HAP-1 (cell line): ENCODE results near the gene CYTH1.

Experiments
- DNase-seq, 2 experiments: peaks; one replicate each; pipeline ENCODE4 v3.0.0-alpha.2; 2016 to 2020; ENCODE audit warnings: low spot score in 2 of 2
- H3K27me3 ChIP-seq: fragments of 250-450 bp; sonication (Bioruptor Pico); 2 replicates; pipeline ENCODE4 v1.5.1; 2020; ENCODE audit warnings: low read depth, mild to moderate bottlenecking, moderate library complexity
- H3K36me3 ChIP-seq: fragments of 250-450 bp; sonication (Bioruptor Pico); replicated peaks from 2 replicates; pipeline ENCODE4 v1.5.1; 2020; ENCODE audit warnings: mild to moderate bottlenecking
- H3K4me1 ChIP-seq: fragments of 250-450 bp; sonication (Bioruptor Pico); 2 replicates; pipeline ENCODE4 v1.5.1; 2020; ENCODE audit warnings: mild to moderate bottlenecking
- H3K4me3 ChIP-seq: fragments of 250-450 bp; sonication (Bioruptor Pico); 2 replicates; pipeline ENCODE4 v1.5.1; 2020; ENCODE audit warnings: mild to moderate bottlenecking, moderate library complexity
- H3K9me3 ChIP-seq: fragments of 250-450 bp; sonication (Bioruptor Pico); 2 replicates; pipeline ENCODE4 v1.5.1; 2020; ENCODE audit warnings: mild to moderate bottlenecking, moderate library complexity
- in situ Hi-C: fragments of 300-500 bp; cut with MboI; formaldehyde crosslinking; loops from 3 replicates; pipeline ENCODE4 v1.14.3; 2020; ENCODE audit warnings: low sequenced_read_pairs, inconsistent platforms, mixed read lengths

The CYTH1 gene

GRCh38 chr17:78738278-78738677 is 43.8 kb downstream of the CYTH1 start:
- Histone ChIP-seq H3K27me3 (no peaks in the 10 kb centered on the region; the same call in 1 of the 2 replicates), H3K36me3 (no peaks in the 10 kb centered on the region), H3K4me3 (no peak overlapping the region), H3K4me1 (peaks cover 7% of the 10 kb centered on the region; the same call in 1 of the 2 replicates), H3K9me3 (no peaks in the 10 kb centered on the region)
- no peak for DNase-seq
- in situ Hi-C loops: no loop called here

GRCh38 chr17:78737332-78737731 is 44.7 kb downstream of the CYTH1 start:
- Histone ChIP-seq H3K27me3 (no peaks in the 10 kb centered on the region; the same call in 1 of the 2 replicates), H3K36me3 (no peaks in the 10 kb centered on the region), H3K9me3 (no peaks in the 10 kb centered on the region), H3K4me3 (no peak overlapping the region), H3K4me1 (peaks cover 7% of the 10 kb centered on the region; the same call in 1 of the 2 replicates)
- DNase-seq: peak in 1 of 2 experiments; percentile 9
- in situ Hi-C loops: no loop called here

- Histone ChIP-seq H3K4me3 (no peak overlapping the region), H3K36me3 (no peaks in the 10 kb centered on the region), H3K27me3 (no peaks in the 10 kb centered on the region; the same call in 1 of the 2 replicates), H3K4me1 (peaks cover 7% of the 10 kb centered on the region), H3K9me3 (no peaks in the 10 kb centered on the region)
- in situ Hi-C loops: no loop called here
- no peak for DNase-seq
Observed at GRCh38 chr17:78736526-78737079, 45.5 kb downstream of the CYTH1 start.

DNA sequence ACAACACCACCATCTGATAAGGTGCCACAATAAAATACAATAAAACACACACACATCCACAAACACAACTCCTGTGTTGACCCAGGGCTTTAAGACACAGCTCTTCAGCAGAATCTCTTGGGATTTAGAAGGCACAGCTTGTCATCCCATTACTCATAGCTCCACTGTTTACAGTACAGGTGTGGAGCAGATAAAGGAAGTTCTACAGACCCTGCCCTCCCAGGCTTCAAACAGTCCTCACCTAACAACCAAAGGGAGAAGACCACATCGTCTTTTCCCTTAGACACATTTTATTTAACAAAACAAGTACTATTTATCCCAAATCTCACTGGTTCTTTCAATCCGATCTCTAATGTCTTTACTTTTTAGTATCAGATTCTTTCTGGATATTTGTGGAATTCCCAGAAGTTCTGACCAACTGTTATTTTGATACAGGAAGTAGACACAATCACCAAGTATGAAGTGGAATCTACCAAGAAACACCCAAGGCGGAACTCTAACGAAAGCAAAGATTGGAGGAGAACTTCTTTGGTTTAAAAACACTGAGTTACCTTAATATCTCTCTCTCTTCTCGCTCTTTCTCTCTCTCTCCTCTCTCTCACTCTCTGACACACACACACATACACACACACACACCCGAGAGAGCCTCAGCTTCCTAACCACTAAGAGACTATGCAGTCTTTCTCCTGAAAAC is 46.1 kb downstream of the CYTH1 start:
- Histone ChIP-seq H3K27me3 (no peaks in the 10 kb centered on the region; the same call in 1 of the 2 replicates), H3K4me1 (peaks cover 7% of the 10 kb centered on the region), H3K9me3 (no peaks in the 10 kb centered on the region), H3K4me3 (no peak overlapping the region), H3K36me3 (no peaks in the 10 kb centered on the region)
- in situ Hi-C loops: no loop called here
- DNase-seq: no peak

- DNase-seq: no peak
- no peaks in the 10 kb centered on the region; the same call in 1 of the 2 replicates for H3K27me3 ChIP-seq
- in situ Hi-C loops: no loop called here
- H3K36me3 ChIP-seq: no peaks in the 10 kb centered on the region
- no peaks in the 10 kb centered on the region for H3K9me3 ChIP-seq
- H3K4me1 ChIP-seq: peaks cover 7% of the 10 kb centered on the region
- no peak overlapping the region for H3K4me3 ChIP-seq
Observed at GRCh38 chr17:78734793-78735641, 47.1 kb downstream of the CYTH1 start.

DNA sequence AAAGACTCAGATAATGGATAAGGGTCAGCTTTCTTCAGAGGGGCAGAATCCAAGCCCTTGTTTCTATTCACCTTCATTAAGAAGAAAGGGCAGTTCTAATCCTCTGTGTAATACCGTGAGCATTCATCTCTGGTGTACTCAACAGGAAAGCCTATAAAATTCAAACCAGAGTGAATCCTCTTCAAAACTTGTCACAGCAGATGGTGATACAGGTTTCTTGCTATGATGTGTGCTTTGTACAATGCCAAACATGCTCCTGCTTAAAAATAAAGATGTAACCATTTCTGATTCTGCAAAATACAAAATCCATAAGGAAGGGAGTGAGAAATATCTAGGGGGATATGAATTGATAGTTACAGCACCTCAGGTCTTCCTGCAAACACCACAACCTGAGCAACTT is 49.7 kb downstream of the CYTH1 start:
- Histone ChIP-seq H3K27me3 (no peaks in the 10 kb centered on the region), H3K4me1 (peaks cover 3% of the 10 kb centered on the region), H3K9me3 (no peaks in the 10 kb centered on the region), H3K4me3 (no peak overlapping the region), H3K36me3 (no peaks in the 10 kb centered on the region)
- in situ Hi-C loops: no loop called here
- DNase-seq: no peak

- in situ Hi-C loops: no loop called here
- Histone ChIP-seq H3K4me1 (no peaks in the 10 kb centered on the region; the same call in 1 of the 2 replicates), H3K4me3 (no peak overlapping the region), H3K36me3 (no peaks in the 10 kb centered on the region), H3K9me3 (no peaks in the 10 kb centered on the region), H3K27me3 (no peaks in the 10 kb centered on the region)
- DNase-seq: no peak
Observed at GRCh38 chr17:78731904-78732303, 50.2 kb downstream of the CYTH1 start.

DNA sequence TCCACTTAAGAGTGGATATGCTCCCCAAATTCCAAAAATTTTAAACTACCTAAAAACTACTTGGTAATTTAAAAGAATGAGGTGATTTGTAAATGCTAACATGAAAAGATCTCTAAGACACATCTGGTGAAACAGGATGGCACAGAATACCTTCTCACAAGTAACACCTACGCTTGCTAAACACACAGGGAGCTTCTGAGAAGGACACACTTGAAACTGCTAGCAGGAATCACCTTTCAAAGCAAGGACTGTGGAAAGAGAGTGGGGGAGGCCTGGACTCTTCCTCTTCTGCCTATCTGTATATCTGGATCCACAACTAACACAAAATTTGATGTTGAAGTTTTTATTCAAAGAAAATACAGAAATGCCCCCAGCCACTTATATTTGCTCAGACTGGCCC is 52.4 kb downstream of the CYTH1 start:
- H3K27me3 ChIP-seq: no peaks in the 10 kb centered on the region
- in situ Hi-C loops: no loop called here
- H3K36me3 ChIP-seq: no peaks in the 10 kb centered on the region
- no peaks in the 10 kb centered on the region for H3K9me3 ChIP-seq
- no peak for DNase-seq
- no peak overlapping the region for H3K4me3 ChIP-seq
- no peaks in the 10 kb centered on the region; the same call in 1 of the 2 replicates for H3K4me1 ChIP-seq

- Histone ChIP-seq H3K9me3 (no peaks in the 10 kb centered on the region), H3K4me3 (no peak overlapping the region), H3K36me3 (no peaks in the 10 kb centered on the region), H3K27me3 (no peaks in the 10 kb centered on the region), H3K4me1 (no peaks in the 10 kb centered on the region; the same call in none of the 2 replicates)
- in situ Hi-C loops: no loop called here
- no peak for DNase-seq
Observed at GRCh38 chr17:78728495-78728894, 53.6 kb downstream of the CYTH1 start.

- Histone ChIP-seq H3K4me3 (no peak overlapping the region), H3K9me3 (no peaks in the 10 kb centered on the region), H3K36me3 (no peaks in the 10 kb centered on the region), H3K27me3 (no peaks in the 10 kb centered on the region), H3K4me1 (no peaks in the 10 kb centered on the region; the same call in none of the 2 replicates)
- no peak for DNase-seq
- in situ Hi-C loops: no loop called here
Observed at GRCh38 chr17:78727476-78728229, 54.4 kb downstream of the CYTH1 start.

GRCh38 chr17:78727057-78727456 is 55.0 kb downstream of the CYTH1 start:
- no peaks in the 10 kb centered on the region; the same call in none of the 2 replicates for H3K4me1 ChIP-seq
- no peaks in the 10 kb centered on the region for H3K27me3 ChIP-seq
- in situ Hi-C loops: no loop called here
- H3K4me3 ChIP-seq: no peak overlapping the region
- no peaks in the 10 kb centered on the region for H3K9me3 ChIP-seq
- DNase-seq: no peak
- no peaks in the 10 kb centered on the region for H3K36me3 ChIP-seq

- in situ Hi-C loops: no loop called here
- no peak overlapping the region for H3K4me3 ChIP-seq
- no peaks in the 10 kb centered on the region for H3K36me3 ChIP-seq
- peaks cover 2% of the 10 kb centered on the region for H3K4me1 ChIP-seq
- DNase-seq: no peak
- H3K27me3 ChIP-seq: no peaks in the 10 kb centered on the region
- H3K9me3 ChIP-seq: no peaks in the 10 kb centered on the region
Observed at GRCh38 chr17:78726513-78726912, 55.6 kb downstream of the CYTH1 start.

DNA sequence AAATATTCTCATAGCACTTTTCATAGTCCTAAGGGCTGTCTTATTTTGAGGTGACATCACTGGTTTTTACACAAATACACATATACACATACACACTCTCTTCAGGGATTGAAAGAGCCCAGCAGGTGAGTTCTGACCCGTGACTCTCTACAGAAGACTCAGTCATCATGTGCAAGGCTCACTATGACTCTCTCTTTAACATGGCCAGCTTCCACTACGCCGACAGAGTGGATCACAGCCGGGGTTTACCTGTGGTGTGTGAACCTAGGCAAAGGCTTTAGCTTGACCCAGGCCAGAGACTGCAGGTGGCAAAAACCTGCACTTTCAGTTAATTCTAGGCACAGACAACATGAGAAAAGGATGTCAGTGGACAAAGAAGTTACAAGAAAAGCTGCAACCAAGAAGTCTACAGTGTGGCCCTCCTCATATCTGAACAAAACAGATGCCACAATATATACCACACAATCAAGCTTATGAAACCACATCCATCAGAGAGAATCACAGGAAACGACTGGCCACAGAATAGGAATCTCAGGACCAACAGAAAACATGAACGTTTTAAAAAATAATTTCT is 56.5 kb downstream of the CYTH1 start:
- H3K4me3 ChIP-seq: no peak overlapping the region
- DNase-seq: no peak
- no peaks in the 10 kb centered on the region for H3K9me3 ChIP-seq
- H3K36me3 ChIP-seq: no peaks in the 10 kb centered on the region
- in situ Hi-C loops: no loop called here
- no peaks in the 10 kb centered on the region for H3K27me3 ChIP-seq
- H3K4me1 ChIP-seq: peaks cover 9% of the 10 kb centered on the region
